A549 (cell line): ENCODE data around the gene MED16.

ENCODE experiments used
- ELK1 ChIP-seq: fragments of 150-350 bp; IDR thresholded peaks from 2 replicates; pipeline ENCODE4 v1.6.1; 2014; ENCODE audit warnings: low read depth, mild to moderate bottlenecking, low read length
- JUN ChIP-seq, 2 experiments: fragments of >200 bp; sonication (Bioruptor Twin); formaldehyde crosslinking; IDR thresholded peaks; 2 replicates in 1 of 2; 3 replicates in 1 of 2; pipeline ENCODE4 v1.6.1; 2016 to 2017
- POLR2A ChIP-seq: IDR thresholded peaks from 2 replicates; pipeline ENCODE4 v1.6.1; 2012; ENCODE audit warnings: mild to moderate bottlenecking, low read length

GRCh38 chr19:867301-867793 is 25.6 kb downstream of the MED16 start:
- no peak for TF ChIP-seq ELK1
- no peak for TF ChIP-seq JUN (IDR thresholded peaks at IDR 0.05)
- no peak for TF ChIP-seq POLR2A
